Stomach smooth muscle (tissue), 2 donors: Measurements from ENCODE around the gene OTOF.

Source experiments
- H3K27ac ChIP-seq: one replicate; pipeline ENCODE4 v1.7.0; 2013; ENCODE audit warnings: mild to moderate bottlenecking, low read length, inconsistent platforms
- H3K27me3 ChIP-seq, 2 donors: one replicate each; pipeline ENCODE4 v1.7.0; 2013; ENCODE audit warnings: low read length in 2 of 2; ENCODE audit not compliant: insufficient read depth in 2 of 2, control insufficient read depth in 1 of 2
- H3K36me3 ChIP-seq, 2 donors: one replicate each; pipeline ENCODE4 v1.7.0; 2013; ENCODE audit warnings: low read length in 2 of 2; ENCODE audit not compliant: control insufficient read depth in 2 of 2, insufficient read depth in 2 of 2
- H3K4me1 ChIP-seq: one replicate; pipeline ENCODE4 v1.7.0; 2013; ENCODE audit warnings: low read length; ENCODE audit not compliant: control insufficient read depth, insufficient read depth
- H3K4me3 ChIP-seq, 2 donors: one replicate each; pipeline ENCODE4 v1.7.0; 2013; ENCODE audit warnings: low read length in 2 of 2
- H3K9ac ChIP-seq, 2 donors: one replicate each; pipeline ENCODE4 v1.7.0; 2013; ENCODE audit warnings: low read length in 2 of 2, mild to moderate bottlenecking in 1 of 2
- H3K9me3 ChIP-seq, 2 donors: one replicate each; pipeline ENCODE4 v1.7.0; 2013; ENCODE audit warnings: low read length in 2 of 2; ENCODE audit not compliant: control insufficient read depth in 2 of 2
- donor health status: healthy.
- donor health status: Pancreatic carcinoma.

OTOF gene

GRCh38 chr2:26480566-26481423 lies 2.9 kb upstream of the OTOF start:
- Histone ChIP-seq H3K4me3 (no peak overlapping the region), H3K9ac (no peak overlapping the region), H3K27me3 (peaks cover 0 to 2% of the 10 kb centered on the region in 2 donors), H3K36me3 (no peaks in the 10 kb centered on the region), H3K4me1 (no peaks in the 10 kb centered on the region), H3K27ac (no peak overlapping the region), H3K9me3 (no peaks in the 10 kb centered on the region)

GRCh38 chr2:26479789-26480565 lies 2.1 kb upstream of the OTOF start:
- Histone ChIP-seq H3K4me1 (no peaks in the 10 kb centered on the region), H3K9ac (no peak overlapping the region), H3K9me3 (no peaks in the 10 kb centered on the region), H3K27me3 (peaks cover 0 to 2% of the 10 kb centered on the region in 2 donors), H3K4me3 (no peak overlapping the region), H3K27ac (no peak overlapping the region), H3K36me3 (no peaks in the 10 kb centered on the region)

GRCh38 chr2:26479131-26479788 lies 1.3 kb upstream of the OTOF start:
- Histone ChIP-seq H3K4me1 (no peaks in the 10 kb centered on the region), H3K9me3 (no peaks in the 10 kb centered on the region), H3K27me3 (no peaks in the 10 kb centered on the region), H3K9ac (no peak overlapping the region), H3K27ac (no peak overlapping the region), H3K36me3 (no peaks in the 10 kb centered on the region), H3K4me3 (no peak overlapping the region)

GRCh38 chr2:26478366-26478765 lies 442 bp upstream of the OTOF start:
- no peak overlapping the region for H3K9ac ChIP-seq
- H3K27ac ChIP-seq = no peak overlapping the region
- no peaks in the 10 kb centered on the region for H3K36me3 ChIP-seq
- H3K27me3 ChIP-seq = no peaks in the 10 kb centered on the region
- no peaks in the 10 kb centered on the region for H3K9me3 ChIP-seq
- no peaks in the 10 kb centered on the region for H3K4me1 ChIP-seq
- no peak overlapping the region for H3K4me3 ChIP-seq

GRCh38 chr2:26477126-26477910 lies 606 bp downstream of the OTOF start:
- Histone ChIP-seq H3K36me3 (no peaks in the 10 kb centered on the region), H3K9ac (no peak overlapping the region), H3K9me3 (no peaks in the 10 kb centered on the region), H3K4me1 (no peaks in the 10 kb centered on the region), H3K4me3 (no peak overlapping the region), H3K27me3 (no peaks in the 10 kb centered on the region), H3K27ac (no peak overlapping the region)

GRCh38 chr2:26475832-26476501 lies 2.0 kb downstream of the OTOF start:
- H3K9ac ChIP-seq = no peak overlapping the region
- no peaks in the 10 kb centered on the region for H3K9me3 ChIP-seq
- H3K27me3 ChIP-seq = no peaks in the 10 kb centered on the region
- H3K27ac ChIP-seq = no peak overlapping the region
- H3K36me3 ChIP-seq = no peaks in the 10 kb centered on the region
- H3K4me1 ChIP-seq = no peaks in the 10 kb centered on the region
- no peak overlapping the region for H3K4me3 ChIP-seq

- H3K27ac ChIP-seq = no peak overlapping the region
- no peaks in the 10 kb centered on the region for H3K9me3 ChIP-seq
- H3K36me3 ChIP-seq = no peaks in the 10 kb centered on the region
- no peaks in the 10 kb centered on the region for H3K4me1 ChIP-seq
- no peaks in the 10 kb centered on the region for H3K27me3 ChIP-seq
- no peak overlapping the region for H3K9ac ChIP-seq
- no peak overlapping the region for H3K4me3 ChIP-seq
Observed at GRCh38 chr2:26475037-26475436, 2.9 kb downstream of the OTOF start.

GRCh38 chr2:26474261-26474785 lies 3.6 kb downstream of the OTOF start:
- Histone ChIP-seq H3K4me1 (no peaks in the 10 kb centered on the region), H3K27me3 (no peaks in the 10 kb centered on the region), H3K4me3 (no peak overlapping the region), H3K27ac (no peak overlapping the region), H3K9me3 (peaks cover 0 to 3% of the 10 kb centered on the region in 2 donors), H3K36me3 (no peaks in the 10 kb centered on the region), H3K9ac (no peak overlapping the region)

GRCh38 chr2:26473796-26474195 lies 4.1 kb downstream of the OTOF start:
- no peaks in the 10 kb centered on the region for H3K36me3 ChIP-seq
- no peak overlapping the region for H3K9ac ChIP-seq
- H3K27me3 ChIP-seq = no peaks in the 10 kb centered on the region
- no peak overlapping the region for H3K4me3 ChIP-seq
- peaks cover 0 to 6% of the 10 kb centered on the region in 2 donors for H3K9me3 ChIP-seq
- H3K27ac ChIP-seq = no peak overlapping the region
- H3K4me1 ChIP-seq = no peaks in the 10 kb centered on the region
